ENCODE results near the gene DIPK1B.
"Not testable (repeated sequence)": the region's sequence is repeated elsewhere in the genome, so short reads cannot be mapped to it uniquely, and the experiment has no call there.

GRCh38 chr9:136704741-136705140 lies 7.6 kb upstream of the DIPK1B start:
- not testable (repeated sequence) for TF ChIP-seq CTCF (IDR thresholded peaks at IDR 0.05; ENCODE audit: extremely low read depth in 1 of 2, insufficient read depth in 1 of 2, low read depth in 1 of 2, low read length in 2 of 2); MYC (IDR thresholded peaks at IDR 0.05; ENCODE audit: low read depth, low read length); POLR2A (IDR thresholded peaks at IDR 0.05; ENCODE audit: low read depth, low read length); POLR2AphosphoS5 (IDR thresholded peaks at IDR 0.05; ENCODE audit: insufficient read depth, low read depth, low read length)
